Fibroblast of skin of right biceps (primary cell): ENCODE measurements around the gene LRRC2.
"Not testable (repeated sequence)": the region's sequence is repeated elsewhere in the genome, so short reads cannot be mapped to it uniquely, and the experiment has no call there.

Source experiments
- DNase-seq: peaks from one replicate; pipeline ENCODE4 v3.0.0-alpha.2; 2013

Gene LRRC2

GRCh38 chr3:46580675-46581074 is 14.6 kb upstream of the LRRC2 start:
- no peak for DNase-seq

DNA sequence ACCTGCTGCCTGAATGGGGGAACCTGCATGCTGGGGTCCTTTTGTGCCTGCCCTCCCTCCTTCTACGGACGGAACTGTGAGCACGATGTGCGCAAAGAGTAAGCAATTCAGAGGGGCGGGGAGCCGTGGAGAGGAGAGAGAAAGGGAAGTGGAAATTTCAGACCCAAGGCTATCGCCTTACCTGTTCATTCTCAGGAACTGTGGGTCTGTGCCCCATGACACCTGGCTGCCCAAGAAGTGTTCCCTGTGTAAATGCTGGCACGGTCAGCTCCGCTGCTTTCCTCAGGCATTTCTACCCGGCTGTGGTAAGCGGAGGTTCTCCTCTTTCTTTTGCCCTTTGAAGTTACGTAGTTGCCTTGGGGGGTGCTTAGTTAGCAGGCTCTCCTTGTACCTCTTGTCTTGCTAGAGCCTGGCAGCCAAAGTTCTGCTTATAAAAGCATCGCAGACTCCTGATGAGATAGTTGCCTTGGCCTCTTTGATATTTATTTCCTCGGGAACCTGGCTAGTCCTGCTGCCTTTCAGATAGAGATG is 13.7 kb upstream of the LRRC2 start:
- no peak for DNase-seq

DNA sequence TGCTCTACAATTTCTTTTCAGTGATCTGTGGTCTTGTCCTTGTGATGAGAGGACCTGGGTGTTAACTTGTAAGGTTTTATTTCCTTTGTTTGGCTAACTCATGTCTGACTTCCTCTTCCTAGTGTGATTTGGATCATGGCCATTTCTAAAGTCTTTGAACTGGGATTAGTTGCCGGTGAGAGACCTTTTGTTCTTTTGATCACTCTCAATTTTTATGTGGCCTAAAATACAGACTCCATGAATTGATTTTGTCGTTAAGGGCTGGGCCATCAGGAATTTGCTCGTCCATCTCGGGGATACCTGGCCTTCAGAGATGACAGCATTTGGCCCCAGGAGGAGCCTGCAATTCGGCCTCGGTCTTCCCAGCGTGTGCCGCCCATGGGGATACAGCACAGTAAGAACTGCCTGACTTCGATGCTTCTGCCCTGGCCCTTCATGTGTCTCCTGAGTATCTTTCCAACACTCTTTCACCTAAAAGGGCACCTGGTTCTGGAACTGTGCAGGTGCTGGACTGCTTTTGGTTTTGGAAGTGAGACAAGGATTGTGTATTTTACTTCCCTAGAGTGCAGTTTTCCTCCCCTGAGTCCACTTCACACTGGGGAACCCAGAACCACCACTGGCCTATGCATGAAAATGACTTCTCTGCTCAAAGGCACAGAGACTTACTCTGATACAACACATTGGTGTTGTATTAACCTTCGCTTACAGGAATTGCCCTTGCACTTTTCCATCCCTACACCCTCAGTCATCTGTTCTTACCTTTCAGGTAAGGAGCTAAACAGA is 13.1 kb upstream of the LRRC2 start:
- no peak for DNase-seq

DNA sequence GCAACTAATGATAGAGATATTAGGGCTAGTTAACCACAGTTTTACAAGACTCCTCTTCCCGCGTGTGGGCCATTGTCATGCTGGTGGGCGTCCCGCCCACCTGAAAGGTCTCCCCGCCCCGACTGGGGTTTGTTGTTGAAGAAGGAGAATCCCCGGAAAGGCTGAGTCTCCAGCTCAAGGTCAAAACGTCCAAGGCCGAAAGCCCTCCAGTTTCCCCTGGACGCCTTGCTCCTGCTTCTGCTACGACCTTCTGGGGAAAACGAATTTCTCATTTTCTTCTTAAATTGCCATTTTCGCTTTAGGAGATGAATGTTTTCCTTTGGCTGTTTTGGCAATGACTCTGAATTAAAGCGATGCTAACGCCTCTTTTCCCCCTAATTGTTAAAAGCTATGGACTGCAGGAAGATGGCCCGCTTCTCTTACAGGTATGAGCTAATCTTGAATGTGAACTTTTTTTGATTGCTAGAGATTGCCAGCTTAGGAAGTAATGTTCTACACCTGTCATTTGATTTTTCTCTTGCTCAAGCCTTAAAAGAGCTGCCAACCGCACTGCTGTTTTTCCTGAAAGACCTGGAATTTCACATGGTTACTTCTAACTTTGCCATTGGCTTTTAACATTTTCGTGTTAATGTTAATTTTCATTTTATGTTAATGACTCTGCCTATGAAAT is 11.6 kb upstream of the LRRC2 start:
- not testable (repeated sequence) for DNase-seq

DNA sequence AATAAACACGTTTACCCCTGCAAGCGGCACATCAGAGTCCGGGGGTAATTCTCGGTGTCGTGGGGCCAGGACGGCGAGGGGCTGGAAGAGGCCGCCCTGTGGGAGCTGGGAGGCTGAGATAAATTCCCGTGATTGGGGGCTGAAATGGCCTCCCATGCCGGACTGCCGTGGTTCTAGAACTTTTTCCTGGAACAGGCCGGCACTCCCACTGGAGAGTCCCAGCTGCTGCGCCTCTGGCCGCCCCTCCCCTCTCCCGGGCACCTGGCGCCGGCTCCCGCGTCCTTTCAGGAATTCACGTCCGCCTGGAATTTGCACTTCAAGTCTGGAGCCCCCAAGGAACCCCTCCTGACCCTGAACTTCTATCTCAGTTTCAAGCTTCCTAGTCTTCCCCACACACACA is 10.8 kb upstream of the LRRC2 start:
- no peak for DNase-seq

- no peak for DNase-seq
Observed at GRCh38 chr3:46576386-46576785, 10.3 kb upstream of the LRRC2 start.

GRCh38 chr3:46575577-46576222 is 9.6 kb upstream of the LRRC2 start:
- DNase-seq: no peak

- no peak for DNase-seq
Observed at GRCh38 chr3:46574881-46575576, 8.9 kb upstream of the LRRC2 start.

DNA sequence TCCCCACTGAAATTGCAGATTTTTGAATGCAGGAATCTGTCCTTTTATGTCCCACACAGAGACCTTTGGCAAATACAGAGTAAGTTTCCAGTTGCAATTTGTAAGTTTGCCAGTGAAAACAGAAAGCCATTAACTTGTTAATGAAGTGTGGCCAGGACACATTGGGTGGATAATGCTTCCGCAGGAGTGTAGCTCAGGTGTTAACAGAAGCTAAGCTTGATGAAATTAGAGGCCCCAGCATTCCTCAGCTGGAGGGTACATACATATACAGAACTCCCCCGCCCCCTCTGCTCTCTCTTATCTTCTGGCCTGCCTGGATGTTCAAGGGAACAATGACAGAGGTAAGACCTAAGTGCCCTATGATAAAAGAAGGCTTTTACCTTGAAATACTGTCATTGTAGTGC is 8.1 kb upstream of the LRRC2 start:
- DNase-seq: no peak

- no peak for DNase-seq
Observed at GRCh38 chr3:46573701-46574100, 7.6 kb upstream of the LRRC2 start.

DNA sequence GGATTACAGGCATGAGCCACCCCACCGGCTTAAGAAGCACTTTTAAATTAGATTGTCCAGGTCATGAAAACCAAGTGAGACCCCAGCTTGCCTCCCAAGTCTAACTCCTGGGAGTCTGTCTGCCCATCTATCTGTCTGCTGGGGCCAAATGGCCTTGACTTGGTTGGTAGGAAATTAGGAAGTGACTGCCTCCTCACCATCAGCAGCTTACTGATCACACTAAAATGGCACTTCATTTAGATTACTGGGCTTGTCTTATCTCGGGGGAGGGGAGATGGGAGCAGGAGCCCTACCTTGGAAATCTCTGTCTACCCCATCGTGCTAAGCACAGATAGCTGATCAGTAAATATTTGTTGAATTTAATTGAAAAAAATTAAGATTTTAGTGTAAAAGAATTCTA is 5.6 kb upstream of the LRRC2 start:
- no peak for DNase-seq

- DNase-seq: no peak
Observed at GRCh38 chr3:46565607-46566039, 479 bp downstream of the LRRC2 start.

GRCh38 chr3:46565077-46565476 is 1.0 kb downstream of the LRRC2 start:
- no peak for DNase-seq

- peak; percentile 18 for DNase-seq
Observed at GRCh38 chr3:46564190-46565021, 1.7 kb downstream of the LRRC2 start.

DNA sequence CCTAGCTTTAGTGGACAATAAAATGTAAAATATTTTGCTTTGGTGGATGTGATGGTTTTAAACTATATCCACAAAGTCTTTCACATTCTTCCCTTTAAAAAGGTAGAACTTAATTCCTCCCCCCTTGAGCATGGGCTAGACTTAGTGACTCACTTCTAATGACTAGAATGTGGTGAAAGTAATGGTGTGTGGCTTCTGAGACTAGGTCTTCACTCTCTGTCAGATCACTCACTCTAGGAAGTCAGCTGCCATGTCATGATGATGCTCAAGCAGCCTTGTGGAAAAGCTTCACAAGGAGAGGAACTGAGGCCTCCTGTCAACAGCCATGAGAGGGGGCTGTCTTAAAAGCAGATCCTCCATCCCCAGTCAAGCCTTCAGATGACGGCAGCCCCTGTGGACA is 4.2 kb downstream of the LRRC2 start:
- DNase-seq: peak; percentile 57

DNA sequence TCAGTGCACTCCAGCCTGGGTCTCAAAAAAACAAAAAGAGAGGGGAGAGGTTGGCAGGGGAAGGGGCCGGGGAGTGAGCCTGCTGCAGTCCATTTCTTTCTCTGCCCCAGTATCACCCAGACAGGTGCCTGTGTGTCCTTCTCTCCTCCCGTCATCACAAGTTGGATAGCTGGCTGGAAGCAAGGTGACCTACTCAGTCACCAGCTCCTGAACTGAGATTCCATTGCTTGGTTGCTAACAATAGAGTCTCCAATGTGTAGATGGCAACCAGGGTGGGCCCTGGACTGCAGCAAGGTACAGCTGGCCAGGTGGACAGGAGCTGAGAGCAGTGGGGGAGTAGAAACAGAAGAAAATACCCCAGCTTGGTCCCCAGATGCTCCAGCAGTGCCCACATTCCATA is 4.6 kb downstream of the LRRC2 start:
- DNase-seq: no peak

DNA sequence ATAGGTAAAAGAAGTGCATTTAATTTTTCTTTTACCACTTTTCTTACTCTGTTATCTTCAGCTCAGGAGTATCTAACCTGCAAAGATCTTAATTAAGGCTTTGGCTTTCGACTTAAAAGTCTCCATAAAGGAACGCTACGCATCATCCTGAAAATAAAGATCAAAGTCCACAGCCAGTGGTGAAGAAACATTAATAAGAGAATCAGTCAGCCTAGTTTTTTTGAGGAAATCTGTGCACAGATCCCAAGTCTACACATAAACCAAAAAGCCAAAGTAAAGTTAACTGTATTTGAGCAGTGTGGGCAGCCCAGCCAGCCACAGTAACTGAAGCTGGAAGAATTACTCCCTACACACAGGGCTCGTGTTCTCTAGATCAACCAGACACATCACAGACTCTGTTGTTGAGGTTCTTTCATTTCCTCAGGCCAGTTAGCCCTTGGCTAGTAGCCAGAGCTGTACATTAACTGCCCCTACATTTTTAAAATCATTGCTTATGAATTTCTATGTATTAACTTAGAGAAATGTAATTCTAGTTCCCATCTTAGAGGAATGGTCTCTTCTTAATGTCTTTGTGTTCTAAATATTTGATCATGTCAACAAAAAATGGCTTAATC is 6.9 kb downstream of the LRRC2 start:
- DNase-seq: no peak

DNA sequence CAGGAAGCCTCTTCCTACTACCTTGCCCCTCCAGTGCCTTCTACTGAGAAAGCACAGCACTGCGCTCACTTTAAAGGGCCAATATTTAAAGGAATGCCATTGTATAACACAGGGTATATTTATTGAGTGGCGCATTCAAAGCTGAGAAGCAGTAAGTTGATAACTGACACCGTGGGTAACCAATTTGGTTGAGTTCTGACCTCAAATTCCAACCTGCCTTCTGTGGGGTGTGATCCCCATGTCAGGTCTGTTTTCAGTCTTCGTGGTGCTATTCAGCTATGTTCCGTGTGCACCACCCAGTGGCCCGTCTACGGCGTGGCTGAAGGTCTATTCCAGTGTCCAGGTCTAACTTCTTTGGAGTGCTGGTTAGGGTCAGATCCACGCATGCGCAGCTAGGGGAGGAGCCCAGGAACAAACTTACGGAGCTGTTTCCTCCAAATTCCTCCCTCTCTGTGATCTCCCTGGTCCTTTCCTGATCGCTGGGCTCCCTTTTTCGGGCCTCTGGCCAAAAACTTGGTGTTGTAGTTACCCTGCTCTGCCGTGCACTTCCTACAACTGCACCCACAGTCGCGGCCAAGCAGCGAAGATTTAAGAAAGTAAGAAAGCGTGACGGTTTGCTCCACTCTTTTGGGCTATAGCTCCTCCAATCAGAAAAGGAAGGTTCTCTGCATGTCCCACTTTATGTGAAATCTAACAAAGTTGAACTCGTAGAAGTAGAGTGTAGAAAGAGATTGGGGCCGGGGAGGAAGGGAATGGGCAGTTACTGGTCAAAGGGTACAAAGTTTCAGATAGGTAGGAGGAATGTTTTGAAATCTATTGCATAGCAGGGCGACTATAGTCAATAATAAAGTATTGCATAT is 7.7 kb downstream of the LRRC2 start:
- peak; percentile 82 for DNase-seq

DNA sequence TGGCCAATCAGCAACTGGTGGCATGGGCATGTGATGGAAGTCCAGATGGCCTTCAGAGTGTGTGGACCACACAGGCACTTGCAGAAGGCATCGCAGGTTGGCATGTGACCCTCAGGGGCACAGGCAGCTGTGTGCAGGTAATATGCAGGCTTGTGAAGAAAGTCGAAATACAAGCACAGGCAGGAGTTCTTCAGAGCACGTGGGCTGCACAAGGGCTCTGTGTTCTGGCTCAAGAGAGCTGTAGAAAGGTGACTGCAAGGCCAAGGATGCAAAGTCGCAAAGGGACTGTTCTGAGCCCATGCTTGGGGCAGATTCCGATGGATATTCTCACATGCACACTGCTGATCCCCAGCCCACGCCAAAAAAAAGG is 8.3 kb downstream of the LRRC2 start:
- DNase-seq: no peak

- DNase-seq: no peak
Observed at GRCh38 chr3:46553154-46553553, 12.9 kb downstream of the LRRC2 start.

GRCh38 chr3:46552538-46552937 is 13.6 kb downstream of the LRRC2 start:
- no peak for DNase-seq
